Hematopoietic multipotent progenitor cell treated with erythropoietin and hydrocortisone succinate and interleukin-3 and kit ligand, for 6 days (in vitro differentiated cells): Measurements from ENCODE around the gene PTPRN2.
"Not testable (repeated sequence)": the region's sequence is repeated elsewhere in the genome, so short reads cannot be mapped to it uniquely, and the experiment has no call there.

Experiments used
- DNase-seq: peaks from one replicate; pipeline ENCODE4 v3.0.0-alpha.2; 2015

Gene PTPRN2

GRCh38 chr7:157574120-157574825 is 1013.4 kb downstream of the PTPRN2 start:
- no peak for DNase-seq

- DNase-seq: no peak
Observed at GRCh38 chr7:157573244-157573643, 1014.4 kb downstream of the PTPRN2 start.

- DNase-seq: no peak
Observed at GRCh38 chr7:157572622-157573021, 1015.0 kb downstream of the PTPRN2 start.

GRCh38 chr7:157570531-157571200 is 1017.0 kb downstream of the PTPRN2 start:
- no peak for DNase-seq

GRCh38 chr7:157569967-157570366 is 1017.7 kb downstream of the PTPRN2 start:
- no peak for DNase-seq

- DNase-seq: peak; percentile 19
Observed at GRCh38 chr7:157568770-157569584, 1018.6 kb downstream of the PTPRN2 start.

GRCh38 chr7:157568106-157568769 is 1019.4 kb downstream of the PTPRN2 start:
- DNase-seq: no peak

GRCh38 chr7:157567666-157568065 is 1020.0 kb downstream of the PTPRN2 start:
- DNase-seq: no peak

GRCh38 chr7:157566631-157567006 is 1021.0 kb downstream of the PTPRN2 start:
- DNase-seq: no peak

GRCh38 chr7:157565981-157566630 is 1021.5 kb downstream of the PTPRN2 start:
- no peak for DNase-seq

- no peak for DNase-seq
Observed at GRCh38 chr7:157565201-157565626, 1022.4 kb downstream of the PTPRN2 start.

GRCh38 chr7:157564517-157565177 is 1023.0 kb downstream of the PTPRN2 start:
- no peak for DNase-seq

GRCh38 chr7:157563467-157564135 is 1024.0 kb downstream of the PTPRN2 start:
- DNase-seq: not testable (repeated sequence)

GRCh38 chr7:157562522-157563398 is 1024.9 kb downstream of the PTPRN2 start:
- not testable (repeated sequence) for DNase-seq

GRCh38 chr7:157561816-157562410 is 1025.7 kb downstream of the PTPRN2 start:
- DNase-seq: no peak

- DNase-seq: no peak
Observed at GRCh38 chr7:157561523-157561785, 1026.2 kb downstream of the PTPRN2 start.

- no peak for DNase-seq
Observed at GRCh38 chr7:157560710-157561522, 1026.7 kb downstream of the PTPRN2 start.

- DNase-seq: no peak
Observed at GRCh38 chr7:157560258-157560654, 1027.4 kb downstream of the PTPRN2 start.

- no peak for DNase-seq
Observed at GRCh38 chr7:157559596-157560257, 1027.9 kb downstream of the PTPRN2 start.
